Peyer's patch (tissue), 4 donors: ENCODE measurements around the gene SLCO3A1.

Source experiments
- CTCF ChIP-seq, 6 experiments: fragments of 450-650 bp in 4 of 6; fragments of 200-600 bp in 2 of 6; sonication (generic) in 1 of 6; IDR thresholded peaks; one replicate each; pipeline ENCODE4 v1.5.1; 2017 to 2019; ENCODE audit warnings: antibody characterized with exemption in 6 of 6, mild to moderate bottlenecking in 3 of 6, moderate library complexity in 1 of 6
- POLR2A ChIP-seq, 2 donors: fragments of 450-650 bp; IDR thresholded peaks; one replicate each; pipeline ENCODE4 v1.5.1; 2017; ENCODE audit warnings: antibody characterized with exemption in 2 of 2, mild to moderate bottlenecking in 2 of 2, moderate library complexity in 2 of 2

GRCh38 chr15:92092289-92093105 lies 239.0 kb downstream of the SLCO3A1 start:
- TF ChIP-seq CTCF (IDR thresholded peaks at IDR 0.05) (no peak), POLR2A (IDR thresholded peaks at IDR 0.05) (no peak)
